Subcutaneous abdominal adipose tissue (tissue), 5 donors: ENCODE measurements around the gene KLHL6.

Source experiments
- H3K27ac ChIP-seq: one replicate; pipeline ENCODE4 v1.7.0; 2013; ENCODE audit warnings: low read depth, mild to moderate bottlenecking, inconsistent platforms, low read length, moderate library complexity
- H3K27me3 ChIP-seq, 5 donors: one replicate each; pipeline ENCODE4 v1.7.0; 2013; ENCODE audit warnings: low read length in 5 of 5, inconsistent platforms in 1 of 5; ENCODE audit not compliant: control insufficient read depth in 5 of 5, insufficient read depth in 4 of 5
- H3K36me3 ChIP-seq, 5 donors: one replicate each; pipeline ENCODE4 v1.7.0; 2013; ENCODE audit warnings: low read length in 5 of 5; ENCODE audit not compliant: control insufficient read depth in 5 of 5, insufficient read depth in 5 of 5
- H3K4me1 ChIP-seq, 5 donors: one replicate each; pipeline ENCODE4 v1.7.0; 2013; ENCODE audit warnings: low read length in 5 of 5, mild to moderate bottlenecking in 3 of 5, moderate library complexity in 1 of 5; ENCODE audit not compliant: control insufficient read depth in 5 of 5, insufficient read depth in 5 of 5
- H3K4me3 ChIP-seq, 5 donors: one replicate each; pipeline ENCODE4 v1.7.0; 2013; ENCODE audit warnings: low read length in 5 of 5, low read depth in 1 of 5
- H3K9ac ChIP-seq, 5 donors: one replicate each; pipeline ENCODE4 v1.7.0; 2013; ENCODE audit warnings: low read length in 5 of 5, mild to moderate bottlenecking in 4 of 5, moderate library complexity in 3 of 5
- H3K9me3 ChIP-seq, 5 donors: one replicate each; pipeline ENCODE4 v1.7.0; 2013; ENCODE audit warnings: low read length in 5 of 5; ENCODE audit not compliant: control insufficient read depth in 5 of 5
- donor health status: healthy.
- donor health status: healthy.
- donor health status: healthy.
- donor health status: healthy.
- donor health status: healthy.

Gene KLHL6

GRCh38 chr3:183490211-183490601, 65.3 kb downstream of the KLHL6 start:
- Histone ChIP-seq H3K4me3 (no peak overlapping the region), H3K36me3 (peaks cover 0 to 27% (median 5%) of the 10 kb centered on the region in 5 donors), H3K9me3 (no peaks in the 10 kb centered on the region), H3K9ac (no peak overlapping the region), H3K4me1 (peaks cover 0 to 8% (median 0%) of the 10 kb centered on the region in 5 donors), H3K27me3 (no peaks in the 10 kb centered on the region), H3K27ac (no peak overlapping the region)

GRCh38 chr3:183489455-183490210, 65.9 kb downstream of the KLHL6 start:
- Histone ChIP-seq H3K27ac (no peak overlapping the region), H3K4me3 (no peak overlapping the region), H3K36me3 (peaks cover 0 to 27% (median 5%) of the 10 kb centered on the region in 5 donors), H3K9me3 (no peaks in the 10 kb centered on the region), H3K27me3 (no peaks in the 10 kb centered on the region), H3K9ac (no peak overlapping the region), H3K4me1 (peaks cover 0 to 8% (median 2%) of the 10 kb centered on the region in 5 donors)

GRCh38 chr3:183488343-183488742, 67.2 kb downstream of the KLHL6 start:
- H3K36me3 ChIP-seq, result peaks cover 0 to 21% (median 0%) of the 10 kb centered on the region in 5 donors
- H3K27me3 ChIP-seq, result no peaks in the 10 kb centered on the region
- H3K27ac ChIP-seq, result no peak overlapping the region
- no peak overlapping the region for H3K9ac ChIP-seq
- no peak overlapping the region for H3K4me3 ChIP-seq
- H3K4me1 ChIP-seq, result peaks cover 0 to 10% (median 5%) of the 10 kb centered on the region in 5 donors
- H3K9me3 ChIP-seq, result no peaks in the 10 kb centered on the region

- Histone ChIP-seq H3K4me1 (peaks cover 2 to 15% (median 9%) of the 10 kb centered on the region in 5 donors), H3K9ac (no peak overlapping the region), H3K36me3 (peaks cover 0 to 18% (median 0%) of the 10 kb centered on the region in 5 donors), H3K4me3 (no peak overlapping the region), H3K27ac (no peak overlapping the region), H3K9me3 (no peaks in the 10 kb centered on the region), H3K27me3 (no peaks in the 10 kb centered on the region)
Measured at GRCh38 chr3:183487896-183488295, 67.6 kb downstream of the KLHL6 start.

GRCh38 chr3:183487016-183487415, 68.5 kb downstream of the KLHL6 start:
- Histone ChIP-seq H3K27me3 (no peaks in the 10 kb centered on the region), H3K27ac (no peak overlapping the region), H3K36me3 (peaks cover 0 to 9% (median 0%) of the 10 kb centered on the region in 5 donors), H3K9me3 (no peaks in the 10 kb centered on the region), H3K4me3 (no peak overlapping the region), H3K9ac (no peak overlapping the region), H3K4me1 (peaks cover 2 to 15% (median 10%) of the 10 kb centered on the region in 5 donors)

GRCh38 chr3:183486472-183486871, 69.0 kb downstream of the KLHL6 start:
- H3K36me3 ChIP-seq, result peaks cover 0 to 4% (median 0%) of the 10 kb centered on the region in 5 donors
- H3K4me3 ChIP-seq, result no peak overlapping the region
- no peak overlapping the region for H3K27ac ChIP-seq
- no peaks in the 10 kb centered on the region for H3K27me3 ChIP-seq
- H3K9ac ChIP-seq, result no peak overlapping the region
- H3K9me3 ChIP-seq, result no peaks in the 10 kb centered on the region
- peaks cover 2 to 15% (median 10%) of the 10 kb centered on the region in 5 donors for H3K4me1 ChIP-seq

- no peaks in the 10 kb centered on the region for H3K9me3 ChIP-seq
- H3K27me3 ChIP-seq, result no peaks in the 10 kb centered on the region
- no peaks in the 10 kb centered on the region for H3K36me3 ChIP-seq
- H3K9ac ChIP-seq, result no peak overlapping the region
- H3K4me1 ChIP-seq, result peaks cover 2 to 15% (median 11%) of the 10 kb centered on the region in 5 donors
- H3K27ac ChIP-seq, result no peak overlapping the region
- no peak overlapping the region for H3K4me3 ChIP-seq
Measured at GRCh38 chr3:183485585-183485984, 69.9 kb downstream of the KLHL6 start.

- Histone ChIP-seq H3K27me3 (no peaks in the 10 kb centered on the region), H3K9ac (no peak overlapping the region), H3K4me3 (no peak overlapping the region), H3K36me3 (no peaks in the 10 kb centered on the region), H3K9me3 (no peaks in the 10 kb centered on the region), H3K27ac (no peak overlapping the region), H3K4me1 (peaks cover 2 to 17% (median 12%) of the 10 kb centered on the region in 5 donors)
Measured at GRCh38 chr3:183485093-183485492, 70.4 kb downstream of the KLHL6 start.

GRCh38 chr3:183484431-183485075, 71.0 kb downstream of the KLHL6 start:
- Histone ChIP-seq H3K9me3 (no peaks in the 10 kb centered on the region), H3K9ac (no peak overlapping the region), H3K4me3 (no peak overlapping the region), H3K27ac (no peak overlapping the region), H3K4me1 (peaks cover 4 to 21% (median 17%) of the 10 kb centered on the region in 5 donors), H3K36me3 (no peaks in the 10 kb centered on the region), H3K27me3 (no peaks in the 10 kb centered on the region)

- H3K36me3 ChIP-seq, result no peaks in the 10 kb centered on the region
Measured at GRCh38 chr3:183481582-183481981, 73.9 kb downstream of the KLHL6 start.

More at GRCh38 chr3:183481582-183481981, 73.9 kb downstream of the KLHL6 start:
- Histone ChIP-seq H3K4me3 (no peak overlapping the region), H3K4me1 (peaks cover 4 to 25% (median 18%) of the 10 kb centered on the region in 5 donors), H3K9me3 (no peaks in the 10 kb centered on the region), H3K9ac (no peak overlapping the region), H3K27ac (no peak overlapping the region), H3K27me3 (no peaks in the 10 kb centered on the region)
